ENCODE data around the gene PPP1R1C. TPM values are rescaled to one million over a fixed set of nuclear protein-coding genes. Genes with fewer than 3 reads are reported as not detected.

PPP1R1C gene
- total and polyA plus RNA-seq, 2 of the 13 experiments (the other 11 are each of a cell fraction or from before 2014, with no cell fraction given), result 1.5 to 3.5 TPM

DNA sequence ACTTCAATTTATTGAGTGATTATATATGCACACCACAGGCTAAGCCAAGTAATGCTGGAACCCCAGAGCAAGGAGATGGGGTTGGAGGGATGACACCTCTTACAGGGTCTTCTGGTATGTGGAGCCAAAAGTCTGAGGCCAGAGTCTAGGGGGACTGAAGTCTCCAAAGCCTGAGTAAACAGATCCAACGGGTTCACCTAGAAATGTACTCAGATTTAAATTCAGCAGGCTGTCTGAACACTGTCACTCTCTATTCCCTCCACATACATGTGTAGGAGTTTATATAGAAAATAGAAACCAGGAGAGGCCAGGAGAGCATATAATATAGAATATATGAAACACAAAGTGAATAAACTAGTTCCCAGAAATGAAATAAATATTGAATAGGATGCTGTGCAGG lies 76.1 kb downstream of the PPP1R1C start (continued):
- TF ChIP-seq, protein P1, sequence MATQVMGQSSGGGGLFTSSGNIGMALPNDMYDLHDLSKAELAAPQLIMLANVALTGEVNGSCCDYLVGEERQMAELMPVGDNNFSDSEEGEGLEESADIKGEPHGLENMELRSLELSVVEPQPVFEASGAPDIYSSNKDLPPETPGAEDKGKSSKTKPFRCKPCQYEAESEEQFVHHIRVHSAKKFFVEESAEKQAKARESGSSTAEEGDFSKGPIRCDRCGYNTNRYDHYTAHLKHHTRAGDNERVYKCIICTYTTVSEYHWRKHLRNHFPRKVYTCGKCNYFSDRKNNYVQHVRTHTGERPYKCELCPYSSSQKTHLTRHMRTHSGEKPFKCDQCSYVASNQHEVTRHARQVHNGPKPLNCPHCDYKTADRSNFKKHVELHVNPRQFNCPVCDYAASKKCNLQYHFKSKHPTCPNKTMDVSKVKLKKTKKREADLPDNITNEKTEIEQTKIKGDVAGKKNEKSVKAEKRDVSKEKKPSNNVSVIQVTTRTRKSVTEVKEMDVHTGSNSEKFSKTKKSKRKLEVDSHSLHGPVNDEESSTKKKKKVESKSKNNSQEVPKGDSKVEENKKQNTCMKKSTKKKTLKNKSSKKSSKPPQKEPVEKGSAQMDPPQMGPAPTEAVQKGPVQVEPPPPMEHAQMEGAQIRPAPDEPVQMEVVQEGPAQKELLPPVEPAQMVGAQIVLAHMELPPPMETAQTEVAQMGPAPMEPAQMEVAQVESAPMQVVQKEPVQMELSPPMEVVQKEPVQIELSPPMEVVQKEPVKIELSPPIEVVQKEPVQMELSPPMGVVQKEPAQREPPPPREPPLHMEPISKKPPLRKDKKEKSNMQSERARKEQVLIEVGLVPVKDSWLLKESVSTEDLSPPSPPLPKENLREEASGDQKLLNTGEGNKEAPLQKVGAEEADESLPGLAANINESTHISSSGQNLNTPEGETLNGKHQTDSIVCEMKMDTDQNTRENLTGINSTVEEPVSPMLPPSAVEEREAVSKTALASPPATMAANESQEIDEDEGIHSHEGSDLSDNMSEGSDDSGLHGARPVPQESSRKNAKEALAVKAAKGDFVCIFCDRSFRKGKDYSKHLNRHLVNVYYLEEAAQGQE (IDR thresholded peaks at IDR 0.05; ENCODE audit: borderline replicate concordance in 1 of 2, low read depth in 1 of 2, low read length in 2 of 2), result no peak

DNA sequence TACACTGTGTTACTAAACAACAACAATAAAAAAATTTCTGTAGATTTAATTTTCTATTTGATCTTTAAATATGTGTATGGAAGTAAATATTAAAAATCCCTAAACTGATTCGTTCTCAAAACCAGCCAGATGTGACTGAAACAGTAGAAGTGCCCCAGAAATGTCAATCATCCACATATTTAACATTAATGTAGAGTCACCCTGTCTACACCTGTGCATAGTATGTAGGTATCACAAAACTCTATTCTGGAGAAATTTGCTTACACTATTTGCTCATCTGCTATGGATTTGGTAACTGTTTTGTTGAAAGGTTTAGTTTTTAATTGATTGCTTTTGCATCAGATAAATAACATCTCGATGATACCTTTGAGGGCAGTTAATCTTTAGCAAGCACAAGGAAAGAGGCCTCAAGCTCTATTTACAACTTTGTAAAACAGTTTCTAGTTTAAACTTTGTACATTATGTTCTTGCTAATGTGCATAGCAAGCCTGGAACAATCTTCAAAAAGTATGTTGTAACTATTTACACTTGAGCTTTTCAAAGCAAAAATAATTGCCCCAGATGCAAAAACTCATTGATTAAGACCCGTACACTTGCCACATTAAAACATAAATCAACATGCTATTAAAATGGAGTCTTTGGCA lies 76.8 kb downstream of the PPP1R1C start:
- no peak for DNase-seq (ENCODE audit: low spot score)
- TF ChIP-seq SP1 (IDR thresholded peaks at IDR 0.05) (no peak), SP1 (CRISPR knock-in tag; IDR thresholded peaks at IDR 0.05) (no peak), EP300 (IDR thresholded peaks at IDR 0.05; ENCODE audit: low read depth in 2 of 2, low read length in 2 of 2) (peak in 1 of 2 experiments; percentile 77; a peak in 2 of 4 replicates), EP300 (CRISPR knock-in tag; IDR thresholded peaks at IDR 0.05; ENCODE audit: borderline replicate concordance) (no peak), WIZ (CRISPR knock-in tag; IDR thresholded peaks at IDR 0.05) (no peak), MYC (CRISPR knock-in tag; IDR thresholded peaks at IDR 0.05; ENCODE audit: borderline replicate concordance) (no peak), ZNF251 (CRISPR knock-in tag; IDR thresholded peaks at IDR 0.05) (no peak), ZIK1 (CRISPR knock-in tag; IDR thresholded peaks at IDR 0.05; ENCODE audit: borderline replicate concordance, low read depth) (no peak), TGIF2 (CRISPR knock-in tag; IDR thresholded peaks at IDR 0.05) (no peak), AGO1 (IDR thresholded peaks at IDR 0.05; ENCODE audit: low read depth, low read length, poor library complexity, severe bottlenecking) (no peak)
- TF ChIP-seq, protein P2, sequence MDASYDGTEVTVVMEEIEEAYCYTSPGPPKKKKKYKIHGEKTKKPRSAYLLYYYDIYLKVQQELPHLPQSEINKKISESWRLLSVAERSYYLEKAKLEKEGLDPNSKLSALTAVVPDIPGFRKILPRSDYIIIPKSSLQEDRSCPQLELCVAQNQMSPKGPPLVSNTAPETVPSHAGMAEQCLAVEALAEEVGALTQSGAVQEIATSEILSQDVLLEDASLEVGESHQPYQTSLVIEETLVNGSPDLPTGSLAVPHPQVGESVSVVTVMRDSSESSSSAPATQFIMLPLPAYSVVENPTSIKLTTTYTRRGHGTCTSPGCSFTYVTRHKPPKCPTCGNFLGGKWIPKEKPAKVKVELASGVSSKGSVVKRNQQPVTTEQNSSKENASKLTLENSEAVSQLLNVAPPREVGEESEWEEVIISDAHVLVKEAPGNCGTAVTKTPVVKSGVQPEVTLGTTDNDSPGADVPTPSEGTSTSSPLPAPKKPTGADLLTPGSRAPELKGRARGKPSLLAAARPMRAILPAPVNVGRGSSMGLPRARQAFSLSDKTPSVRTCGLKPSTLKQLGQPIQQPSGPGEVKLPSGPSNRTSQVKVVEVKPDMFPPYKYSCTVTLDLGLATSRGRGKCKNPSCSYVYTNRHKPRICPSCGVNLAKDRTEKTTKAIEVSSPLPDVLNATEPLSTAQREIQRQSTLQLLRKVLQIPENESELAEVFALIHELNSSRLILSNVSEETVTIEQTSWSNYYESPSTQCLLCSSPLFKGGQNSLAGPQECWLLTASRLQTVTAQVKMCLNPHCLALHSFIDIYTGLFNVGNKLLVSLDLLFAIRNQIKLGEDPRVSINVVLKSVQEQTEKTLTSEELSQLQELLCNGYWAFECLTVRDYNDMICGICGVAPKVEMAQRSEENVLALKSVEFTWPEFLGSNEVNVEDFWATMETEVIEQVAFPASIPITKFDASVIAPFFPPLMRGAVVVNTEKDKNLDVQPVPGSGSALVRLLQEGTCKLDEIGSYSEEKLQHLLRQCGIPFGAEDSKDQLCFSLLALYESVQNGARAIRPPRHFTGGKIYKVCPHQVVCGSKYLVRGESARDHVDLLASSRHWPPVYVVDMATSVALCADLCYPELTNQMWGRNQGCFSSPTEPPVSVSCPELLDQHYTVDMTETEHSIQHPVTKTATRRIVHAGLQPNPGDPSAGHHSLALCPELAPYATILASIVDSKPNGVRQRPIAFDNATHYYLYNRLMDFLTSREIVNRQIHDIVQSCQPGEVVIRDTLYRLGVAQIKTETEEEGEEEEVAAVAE (CRISPR knock-in tag; IDR thresholded peaks at IDR 0.05; ENCODE audit: borderline replicate concordance), result no peak
- TF ChIP-seq, protein P3, sequence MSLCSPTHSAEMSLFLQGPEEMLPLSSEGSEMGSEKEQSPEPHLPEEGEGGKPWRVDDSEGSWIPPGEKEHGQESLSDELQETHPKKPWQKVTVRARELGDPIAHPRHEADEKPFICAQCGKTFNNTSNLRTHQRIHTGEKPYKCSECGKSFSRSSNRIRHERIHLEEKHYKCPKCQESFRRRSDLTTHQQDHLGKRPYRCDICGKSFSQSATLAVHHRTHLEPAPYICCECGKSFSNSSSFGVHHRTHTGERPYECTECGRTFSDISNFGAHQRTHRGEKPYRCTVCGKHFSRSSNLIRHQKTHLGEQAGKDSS (CRISPR knock-in tag; IDR thresholded peaks at IDR 0.05; ENCODE audit: borderline replicate concordance, low read depth), result no peak

More for the DNA sequence above, 76.8 kb downstream of the PPP1R1C start:
- no peaks in the 10 kb centered on the region for H3K79me2 ChIP-seq (ENCODE audit: insufficient read depth, low read length)
- no peaks in the 10 kb centered on the region for H3K36me3 ChIP-seq (replicated peaks in 1 of 2; ENCODE audit: control insufficient read depth in 1 of 2, insufficient read depth in 2 of 2, low read length in 2 of 2)
- no peak for FAIRE-seq
- H3K9me3 ChIP-seq (ENCODE audit: low read length), result no peaks in the 10 kb centered on the region
- 1% methylated on average over 3 of the region's 3 CpGs for WGBS (ENCODE audit: low lambda C conversion rate)
- no peaks in the 10 kb centered on the region for H4K20me1 ChIP-seq (ENCODE audit: insufficient read depth, low read length)
- H3K9ac ChIP-seq (ENCODE audit: insufficient read depth, low read depth, low read length), result no peak overlapping the region
- no TSS peak for BruUV-seq (replicated peaks)
- peak overlapping the region; percentile 32 for H3K27ac ChIP-seq (ENCODE audit: extremely low read length, insufficient read depth, low read length)
- H3K27me3 ChIP-seq (ENCODE audit: control insufficient read depth in 1 of 2, insufficient read depth in 2 of 2, low read length in 2 of 2), result no peaks in the 10 kb centered on the region
- intact Hi-C loops (cut with micrococcal nuclease; ENCODE audit: unreplicated experiment) (no loop called here), in situ Hi-C loops (cut with HindIII; ENCODE audit: extremely low pct_ligation_motif_present, low pct_unique_long_range_greater_than_20kb) (no loop called here)
- ChIA-PET CTCF (ENCODE audit: low intra/inter-chr PET ratio, low total read pairs) (no interaction called here), POLR2A (no interaction called here)
- H3K4me3 ChIP-seq (replicated peaks in 1 of 3; ENCODE audit: insufficient read depth in 1 of 3, low read depth in 2 of 3, low read length in 3 of 3), result no peak overlapping the region
- peak; percentile 86 for ATAC-seq
- H3K4me1 ChIP-seq (ENCODE audit: insufficient read depth, low read length), result peaks cover 24% of the 10 kb centered on the region
- H3K4me2 ChIP-seq (ENCODE audit: low read depth, low read length), result peak overlapping the region; percentile 48
- H2AFZ ChIP-seq (ENCODE audit: low read length), result no peak overlapping the region
